Fibroblast of upper back skin (primary cell): ENCODE results near the gene PARK7.
"Not testable (repeated sequence)": the region's sequence is repeated elsewhere in the genome, so short reads cannot be mapped to it uniquely, and the experiment has no call there.

Source experiments
- DNase-seq: peaks from one replicate; pipeline ENCODE4 v3.0.0-alpha.2; 2013

Gene PARK7

DNA sequence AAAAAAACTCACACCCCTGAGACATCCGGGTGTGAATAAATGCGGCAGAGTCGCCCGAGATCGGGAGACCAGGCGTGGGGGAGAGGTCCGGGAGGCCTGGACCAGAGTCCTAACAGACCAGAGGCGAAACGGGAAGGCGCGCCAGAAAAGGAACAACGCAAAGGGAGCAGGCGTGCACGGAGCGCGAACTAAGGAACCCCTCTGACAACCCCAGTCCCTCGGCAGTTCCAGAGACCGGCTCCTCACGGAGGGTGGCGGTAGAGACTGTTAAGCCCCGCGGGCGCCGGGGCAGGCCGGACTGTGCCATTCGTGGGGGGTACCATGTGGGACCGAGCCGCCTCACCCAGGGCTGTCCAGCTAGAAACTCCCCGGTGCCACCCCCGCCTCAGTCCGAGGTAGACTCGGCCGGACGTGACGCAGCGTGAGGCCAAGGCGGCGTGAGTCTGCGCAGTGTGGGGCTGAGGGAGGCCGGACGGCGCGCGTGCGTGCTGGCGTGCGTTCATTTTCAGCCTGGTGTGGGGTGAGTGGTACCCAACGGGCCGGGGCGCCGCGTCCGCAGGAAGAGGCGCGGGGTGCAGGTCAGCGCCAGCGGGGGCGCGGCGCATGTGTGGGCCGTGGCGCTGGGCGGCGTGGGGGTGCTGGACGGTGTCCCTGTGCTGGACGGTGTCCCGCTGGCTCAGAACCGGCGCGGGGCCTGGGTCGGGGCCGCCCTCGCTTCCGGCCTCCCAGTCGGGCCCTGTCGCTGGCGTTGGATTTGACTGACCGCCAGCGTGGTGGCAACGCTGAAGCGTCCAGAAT lies at the start of gene PARK7:
TSS of gene PARK7 (plus strand) at position 496 of the 798 bp plus-strand sequence. CDS start 1,075 bp downstream, outside the sequence.
- DNase-seq = peak; percentile 99

DNA sequence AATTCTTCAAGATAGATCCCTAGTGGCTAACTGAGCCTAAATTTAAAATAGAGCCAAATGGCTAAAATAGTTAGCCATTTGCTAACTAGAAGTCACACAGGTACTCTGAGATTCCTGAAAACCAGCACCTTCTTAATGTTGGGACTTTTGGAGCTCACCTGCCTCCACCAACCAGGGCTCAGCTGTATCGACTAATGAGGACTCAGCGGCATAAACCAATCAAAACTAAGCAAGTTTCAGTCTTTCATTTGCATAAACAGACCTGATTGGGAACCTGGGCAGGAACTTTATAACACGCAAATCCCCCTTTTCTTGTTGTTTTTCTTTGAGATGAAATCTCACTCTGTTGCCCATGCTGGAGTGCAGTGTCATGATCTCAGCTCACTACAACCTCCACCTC lies 49.4 kb upstream of the PARK7 start:
- no peak for DNase-seq

- no peak for DNase-seq
These were observed 48.6 kb upstream of the PARK7 start for GRCh38 chr1:7912743-7913557.

- DNase-seq = no peak
These were observed 45.5 kb upstream of the PARK7 start for GRCh38 chr1:7915826-7916500.

- DNase-seq = no peak
These were observed 45.0 kb upstream of the PARK7 start for GRCh38 chr1:7916501-7916830.

DNA sequence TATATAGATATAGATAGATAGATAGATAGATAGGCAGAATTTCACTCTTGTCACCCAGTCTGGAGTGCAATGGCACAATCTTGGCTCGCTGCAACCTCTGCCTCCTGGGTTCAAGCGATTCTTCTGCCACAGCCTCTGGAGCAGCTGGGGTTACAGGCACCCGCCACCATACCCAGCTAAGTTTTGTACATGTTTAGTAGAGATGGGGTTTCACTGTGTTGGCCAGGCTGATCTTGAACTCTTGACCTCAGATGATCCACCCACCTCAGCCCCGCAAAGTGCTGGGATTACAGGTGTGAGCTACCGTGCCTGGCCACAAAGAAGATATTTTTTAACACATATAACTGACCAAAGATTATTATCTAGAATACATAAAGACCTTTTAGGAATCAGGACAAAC lies 43.5 kb upstream of the PARK7 start:
- not testable (repeated sequence) for DNase-seq

DNA sequence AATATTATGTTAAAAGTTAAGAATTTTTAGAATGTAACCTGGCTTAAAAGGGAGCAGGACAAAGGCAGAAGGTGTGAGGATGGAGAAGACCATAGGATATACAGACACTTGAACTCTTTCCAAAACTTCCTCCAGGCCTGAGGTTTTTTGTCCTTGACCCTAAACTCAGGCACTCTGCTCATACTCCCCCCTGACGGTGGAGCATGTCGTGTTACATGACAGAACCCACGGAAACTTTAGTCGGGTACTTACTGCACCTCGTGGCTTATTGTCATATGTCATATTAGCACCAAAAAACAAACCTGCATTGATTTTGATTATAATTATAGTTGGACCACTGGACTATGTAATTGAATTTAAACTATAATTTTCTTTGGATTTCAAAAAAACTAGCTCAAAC lies 41.6 kb upstream of the PARK7 start:
- DNase-seq = no peak

DNA sequence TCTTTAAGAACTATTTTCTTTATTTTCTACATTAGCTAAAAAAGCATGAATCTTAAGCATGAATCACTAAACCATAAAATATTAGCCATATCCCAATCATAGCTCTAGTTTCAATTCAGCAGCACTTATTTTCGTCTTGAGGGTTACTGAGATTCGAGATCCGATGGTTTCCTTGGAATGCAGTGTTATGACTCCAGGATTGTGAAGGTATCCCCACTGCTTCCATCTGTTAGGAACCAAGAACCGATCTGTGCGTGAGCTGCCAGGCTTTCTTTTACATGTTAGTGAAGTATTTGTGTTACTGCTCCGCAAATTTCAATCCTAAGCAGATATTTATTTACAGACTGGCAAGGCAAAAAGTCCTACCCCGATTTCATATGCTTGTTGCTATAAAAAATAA lies 39.7 kb upstream of the PARK7 start:
- peak; percentile 81 for DNase-seq

GRCh38 chr1:7922301-7922700 lies 39.2 kb upstream of the PARK7 start:
- peak; percentile 63 for DNase-seq

DNA sequence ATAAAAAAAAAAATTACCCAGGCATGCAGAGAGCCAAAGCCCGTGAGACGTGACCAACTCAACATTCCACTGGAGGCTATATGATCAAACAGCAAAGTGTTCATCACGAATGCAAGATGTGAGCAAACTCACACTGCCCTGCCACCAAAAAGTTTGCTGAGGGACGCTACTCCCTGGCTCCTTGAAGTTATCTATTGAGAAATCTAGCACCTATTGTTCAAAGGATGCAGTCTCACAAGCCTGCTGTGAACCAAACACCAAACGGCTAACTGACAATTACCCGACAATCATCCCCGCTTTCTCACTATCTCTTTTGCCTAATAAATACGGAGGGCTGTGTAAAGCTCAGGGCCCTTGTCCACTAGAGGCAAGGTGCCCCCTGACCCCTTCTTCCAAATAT lies 34.5 kb upstream of the PARK7 start:
- not testable (repeated sequence) for DNase-seq

- DNase-seq = no peak
These were observed 33.3 kb upstream of the PARK7 start for GRCh38 chr1:7928247-7928646.

- no peak for DNase-seq
These were observed 31.9 kb upstream of the PARK7 start for GRCh38 chr1:7929637-7930036.

GRCh38 chr1:7930645-7931445 lies 30.7 kb upstream of the PARK7 start:
- no peak for DNase-seq

- no peak for DNase-seq
These were observed 30.1 kb upstream of the PARK7 start for GRCh38 chr1:7931446-7931812.

- no peak for DNase-seq
These were observed 28.9 kb upstream of the PARK7 start for GRCh38 chr1:7932524-7933138.

- DNase-seq = no peak
These were observed 23.4 kb upstream of the PARK7 start for GRCh38 chr1:7938070-7938469.

DNA sequence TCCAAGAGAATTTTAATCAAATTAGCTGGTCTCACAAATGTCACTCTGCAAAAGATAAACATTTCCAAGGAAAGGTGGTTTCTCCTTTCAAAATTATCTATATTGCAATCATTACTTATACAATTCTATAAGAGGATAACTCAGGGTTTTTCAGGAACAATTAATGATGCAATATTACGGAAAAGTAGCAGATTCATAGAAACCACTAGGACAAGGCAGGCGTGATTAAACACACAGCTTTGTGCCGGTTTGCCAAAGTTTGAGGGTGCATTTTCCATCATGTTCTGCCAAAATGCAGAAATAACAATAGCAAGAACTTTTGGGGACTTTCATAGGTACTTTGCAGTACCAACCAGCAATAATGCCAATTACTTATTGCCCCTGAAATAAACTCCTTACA lies 21.5 kb upstream of the PARK7 start:
- DNase-seq = peak; percentile 5

DNA sequence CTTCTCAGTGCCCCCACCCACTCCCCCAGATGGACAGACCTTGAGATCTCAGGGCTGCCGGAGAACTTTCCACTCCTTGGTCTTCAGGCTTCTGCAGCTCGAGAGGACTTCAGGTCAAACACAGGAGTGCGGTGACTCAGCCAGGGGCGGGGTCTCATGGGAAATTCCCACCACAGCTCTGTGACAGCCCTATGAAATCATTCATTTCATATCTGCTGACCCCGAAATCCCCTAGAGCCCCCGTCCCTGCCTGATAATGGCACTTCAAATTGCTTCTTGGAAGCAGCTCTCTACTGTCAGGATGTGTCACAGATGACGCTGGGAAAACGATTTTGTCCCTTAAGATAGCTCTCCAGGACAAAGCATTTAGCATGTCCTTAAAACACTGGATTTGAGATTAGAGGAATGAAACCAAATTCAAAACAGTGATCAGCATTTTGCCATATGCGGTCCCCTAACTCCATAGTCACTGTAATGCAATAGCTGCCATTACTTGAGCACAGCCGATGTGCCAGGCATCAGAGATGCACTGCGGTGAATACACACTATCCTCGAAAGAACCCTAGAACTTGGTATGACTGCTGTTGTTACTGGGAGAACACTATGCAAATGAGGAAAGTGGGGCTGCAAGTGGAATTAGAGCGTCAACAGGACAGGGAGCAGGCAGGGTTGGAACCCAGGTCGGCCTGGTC lies 20.6 kb upstream of the PARK7 start, which contains the start of gene TNFRSF9:
TSS of gene TNFRSF9 (minus strand) at position 95 of the 692 bp plus-strand sequence. CDS start 845 bp downstream, outside the sequence.
- DNase-seq = peak; percentile 10

DNA sequence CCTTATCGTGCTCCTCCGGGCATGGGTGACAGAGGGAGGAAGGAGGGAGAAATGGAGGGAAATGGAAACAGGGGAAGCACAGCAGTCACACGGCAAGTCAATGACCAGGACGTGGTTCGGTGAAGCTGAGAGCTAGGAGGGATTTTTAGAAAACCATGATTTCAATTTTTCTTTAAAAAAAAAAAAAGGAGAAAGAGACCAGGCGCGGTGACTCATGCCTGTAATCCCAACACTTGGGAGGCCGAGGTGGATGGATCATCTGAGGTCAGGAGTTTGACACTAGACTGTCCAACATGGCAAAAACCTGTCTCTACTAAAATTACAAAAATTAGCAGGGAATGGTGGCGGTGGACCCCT lies 20.1 kb upstream of the PARK7 start:
- peak; percentile 26 for DNase-seq

DNA sequence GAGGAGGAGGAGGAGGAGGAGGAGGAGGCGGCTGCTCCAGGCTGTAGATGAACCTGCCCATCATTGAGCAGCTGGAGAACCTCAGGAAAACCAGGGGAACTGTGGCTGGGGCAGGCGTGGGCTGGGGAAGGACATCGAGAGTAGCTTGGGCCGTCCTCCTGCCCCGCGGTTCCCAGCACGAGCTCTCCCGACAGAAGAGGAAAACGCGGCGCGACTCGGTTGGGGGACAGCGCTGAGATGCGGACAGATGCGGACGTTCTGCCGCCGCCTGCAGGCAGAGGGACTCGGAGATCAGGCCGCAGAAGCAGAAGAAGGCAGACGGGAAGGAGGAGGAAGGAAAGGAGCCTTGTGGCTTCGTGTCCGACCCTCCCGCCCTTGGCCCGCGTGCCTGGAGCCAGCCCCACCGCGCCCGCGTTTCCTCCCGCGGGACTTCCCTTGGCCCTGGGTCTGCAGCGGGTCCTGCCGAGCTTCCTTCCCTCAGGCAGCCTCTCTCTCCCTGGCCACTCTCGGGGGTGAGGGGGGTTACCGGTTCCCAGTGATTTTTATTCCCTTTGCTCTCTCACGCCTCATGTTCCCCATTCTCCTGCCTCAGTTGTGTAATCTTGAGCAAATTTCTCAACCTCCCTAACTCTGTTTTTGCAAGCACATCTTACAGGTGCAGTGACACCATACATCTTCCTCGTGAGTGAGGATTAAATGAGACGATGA lies 19.1 kb upstream of the PARK7 start:
- peak; percentile 43 for DNase-seq

GRCh38 chr1:7943251-7943650 lies 18.3 kb upstream of the PARK7 start:
- DNase-seq = no peak
